WERI-Rb-1 (cell line): ENCODE results near the gene MFAP3.

Experiments used
- DNase-seq: peaks from one replicate; pipeline ENCODE4 v3.0.0-alpha.2; 2020
- H3K27ac ChIP-seq: fragments of 250-450 bp; sonication (Bioruptor Pico); 2 replicates; pipeline ENCODE4 v1.5.1; 2020; ENCODE audit warnings: mild to moderate bottlenecking, moderate library complexity
- H3K27me3 ChIP-seq: fragments of 250-450 bp; sonication (Bioruptor Pico); 2 replicates; pipeline ENCODE4 v1.5.1; 2021; ENCODE audit warnings: mild to moderate bottlenecking, low read depth, moderate library complexity; ENCODE audit not compliant: insufficient read depth, severe bottlenecking
- H3K36me3 ChIP-seq: fragments of 250-450 bp; sonication (Bioruptor Pico); 2 replicates; pipeline ENCODE4 v1.5.1; 2020; ENCODE audit warnings: mild to moderate bottlenecking, moderate library complexity
- H3K4me3 ChIP-seq: 2 replicates; pipeline ENCODE4 v1.5.1; 2011; ENCODE audit warnings: low read depth, mild to moderate bottlenecking, control low read depth, low read length
- H3K9me3 ChIP-seq: fragments of 250-450 bp; sonication (Bioruptor Pico); 2 replicates; pipeline ENCODE4 v1.5.1; 2021; ENCODE audit warnings: mild to moderate bottlenecking, moderate library complexity; ENCODE audit not compliant: severe bottlenecking
- TF ChIP-seq, protein P1 (sequence below): IDR thresholded peaks from 2 replicates; pipeline ENCODE4 v1.5.1; 2011; ENCODE audit warnings: low read depth, mild to moderate bottlenecking, control low read depth, inconsistent platforms, low read length

Gene MFAP3

DNA sequence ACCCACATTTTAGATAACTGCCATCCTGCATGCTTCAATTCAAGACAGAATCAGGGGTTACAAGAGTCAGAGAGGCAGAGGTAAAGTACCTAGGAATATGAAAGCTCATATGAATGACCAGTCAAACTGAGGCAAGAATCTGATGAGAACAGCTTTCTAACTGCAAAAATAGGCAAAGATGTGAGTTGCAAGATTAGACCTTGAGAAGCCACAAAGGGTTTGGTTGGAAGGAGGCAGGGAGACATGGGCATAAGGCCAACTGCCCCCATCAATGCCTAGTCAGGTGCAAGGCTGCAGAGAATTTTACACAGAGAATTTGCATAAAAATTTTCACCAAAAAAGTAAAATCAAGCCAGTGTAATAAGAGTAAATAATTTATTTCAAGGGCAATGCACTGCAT lies 12.8 kb upstream of the MFAP3 start:
- Histone ChIP-seq H3K4me3 (no peak overlapping the region), H3K27ac (no peak overlapping the region), H3K9me3 (no peaks in the 10 kb centered on the region), H3K36me3 (peaks cover 4% of the 10 kb centered on the region), H3K27me3 (no peaks in the 10 kb centered on the region)
- TF ChIP-seq, protein P1, sequence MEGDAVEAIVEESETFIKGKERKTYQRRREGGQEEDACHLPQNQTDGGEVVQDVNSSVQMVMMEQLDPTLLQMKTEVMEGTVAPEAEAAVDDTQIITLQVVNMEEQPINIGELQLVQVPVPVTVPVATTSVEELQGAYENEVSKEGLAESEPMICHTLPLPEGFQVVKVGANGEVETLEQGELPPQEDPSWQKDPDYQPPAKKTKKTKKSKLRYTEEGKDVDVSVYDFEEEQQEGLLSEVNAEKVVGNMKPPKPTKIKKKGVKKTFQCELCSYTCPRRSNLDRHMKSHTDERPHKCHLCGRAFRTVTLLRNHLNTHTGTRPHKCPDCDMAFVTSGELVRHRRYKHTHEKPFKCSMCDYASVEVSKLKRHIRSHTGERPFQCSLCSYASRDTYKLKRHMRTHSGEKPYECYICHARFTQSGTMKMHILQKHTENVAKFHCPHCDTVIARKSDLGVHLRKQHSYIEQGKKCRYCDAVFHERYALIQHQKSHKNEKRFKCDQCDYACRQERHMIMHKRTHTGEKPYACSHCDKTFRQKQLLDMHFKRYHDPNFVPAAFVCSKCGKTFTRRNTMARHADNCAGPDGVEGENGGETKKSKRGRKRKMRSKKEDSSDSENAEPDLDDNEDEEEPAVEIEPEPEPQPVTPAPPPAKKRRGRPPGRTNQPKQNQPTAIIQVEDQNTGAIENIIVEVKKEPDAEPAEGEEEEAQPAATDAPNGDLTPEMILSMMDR, result no peak
- DNase-seq, result no peak

DNA sequence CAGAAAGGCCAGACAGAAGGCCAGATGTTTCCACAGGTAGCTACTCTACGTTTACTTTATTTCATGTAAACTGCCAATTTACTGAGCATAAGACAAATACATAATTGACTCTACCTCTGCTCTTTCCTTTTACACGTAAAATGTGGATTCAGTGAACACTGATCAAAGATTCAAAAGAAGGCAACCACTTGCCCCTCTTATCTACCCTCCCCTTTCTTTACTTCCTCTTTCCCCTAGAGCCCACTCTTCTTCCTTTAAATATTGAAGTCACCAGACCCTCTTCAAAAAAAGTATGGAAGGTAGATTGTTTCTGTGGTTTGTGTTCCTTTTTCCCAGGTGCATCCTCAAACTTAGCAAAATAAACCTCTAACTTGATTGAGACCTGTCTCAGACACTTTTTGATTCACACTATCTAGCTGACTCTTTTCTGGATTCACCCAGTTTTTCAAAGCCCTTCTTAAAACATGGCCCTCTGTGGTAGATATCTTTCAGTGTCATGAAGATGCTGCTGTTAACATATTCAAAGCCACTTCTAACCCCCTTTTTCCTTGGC lies 6.8 kb upstream of the MFAP3 start:
- no peak overlapping the region for H3K4me3 ChIP-seq
- DNase-seq, result no peak
- no peaks in the 10 kb centered on the region for H3K27me3 ChIP-seq
- no peaks in the 10 kb centered on the region; the same call in none of the 2 replicates for H3K36me3 ChIP-seq
- TF ChIP-seq, protein P1, result no peak
- no peak overlapping the region for H3K27ac ChIP-seq
- no peaks in the 10 kb centered on the region for H3K9me3 ChIP-seq

DNA sequence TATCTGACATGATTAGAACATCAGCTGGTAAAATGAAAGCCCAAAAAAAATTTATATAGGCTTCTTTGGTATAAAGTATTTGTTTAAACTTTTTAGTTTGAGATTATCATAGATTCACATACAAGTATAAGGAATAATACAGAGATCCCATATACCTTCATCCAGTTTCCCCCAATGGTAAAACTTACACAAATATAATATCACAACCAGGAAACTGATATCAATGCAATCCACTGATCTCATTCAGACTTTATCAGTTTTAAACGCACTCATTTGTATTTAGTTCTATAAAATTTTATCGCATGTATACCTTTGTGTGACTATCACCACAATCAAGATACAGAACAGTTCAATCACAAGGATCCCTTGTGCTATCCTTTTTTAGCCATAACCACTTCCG lies 3.8 kb upstream of the MFAP3 start:
- no peak for DNase-seq
- no peaks in the 10 kb centered on the region for H3K9me3 ChIP-seq
- H3K4me3 ChIP-seq, result no peak overlapping the region
- no peaks in the 10 kb centered on the region; the same call in 1 of the 2 replicates for H3K36me3 ChIP-seq
- TF ChIP-seq, protein P1, result no peak
- H3K27me3 ChIP-seq, result no peaks in the 10 kb centered on the region
- no peak overlapping the region for H3K27ac ChIP-seq

DNA sequence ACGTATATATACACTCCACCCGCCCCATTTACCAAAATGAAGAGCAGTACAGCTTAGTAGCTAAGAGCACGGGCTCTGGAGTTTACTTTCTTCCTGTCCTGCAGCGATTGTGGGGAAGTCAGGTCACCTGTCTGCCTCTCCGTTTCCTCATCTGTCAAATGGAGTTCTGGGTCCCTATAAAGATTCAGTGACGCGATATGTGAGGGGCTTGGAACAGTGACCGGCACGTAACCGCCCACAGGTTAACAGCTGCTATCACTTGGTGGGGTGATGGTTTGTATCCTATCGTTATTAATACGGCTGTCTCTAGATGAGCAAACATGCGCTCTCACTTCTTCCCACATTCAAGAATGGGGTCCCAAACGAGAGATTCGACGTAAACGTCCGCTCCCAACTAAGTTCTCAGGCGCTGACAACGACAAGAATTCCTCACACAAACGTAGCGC lies 483 bp upstream of the MFAP3 start:
- TF ChIP-seq, protein P1, result no peak
- Histone ChIP-seq H3K9me3 (no peaks in the 10 kb centered on the region), H3K4me3 (peak overlapping the region; percentile 86), H3K27me3 (no peaks in the 10 kb centered on the region), H3K27ac (peak overlapping the region; percentile 80), H3K36me3 (no peaks in the 10 kb centered on the region; the same call in 1 of the 2 replicates)
- DNase-seq, result peak; percentile 25

DNA sequence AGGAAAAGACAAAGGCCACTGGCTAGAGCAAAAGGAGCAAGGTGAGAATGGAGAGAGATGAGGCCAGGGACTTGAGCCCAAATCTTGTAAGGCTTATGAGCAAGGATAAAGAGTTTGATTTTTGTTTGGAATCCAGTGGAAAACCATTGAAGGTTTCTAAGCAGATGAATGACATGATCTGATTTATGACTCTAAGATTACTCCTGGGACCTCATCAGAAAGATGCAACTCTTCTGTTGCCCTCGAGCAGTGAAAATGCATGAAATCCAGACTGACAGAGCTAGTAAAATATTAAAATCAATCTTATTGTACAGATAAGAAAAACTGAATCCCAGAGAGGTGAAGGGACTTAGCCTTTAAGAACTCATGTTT lies 677 bp downstream of the MFAP3 start:
- no peak for DNase-seq
- Histone ChIP-seq H3K9me3 (no peaks in the 10 kb centered on the region), H3K27ac (no peak overlapping the region), H3K36me3 (no peaks in the 10 kb centered on the region; the same call in 1 of the 2 replicates), H3K4me3 (peak overlapping the region; percentile 86), H3K27me3 (no peaks in the 10 kb centered on the region)
- TF ChIP-seq, protein P1, result no peak

DNA sequence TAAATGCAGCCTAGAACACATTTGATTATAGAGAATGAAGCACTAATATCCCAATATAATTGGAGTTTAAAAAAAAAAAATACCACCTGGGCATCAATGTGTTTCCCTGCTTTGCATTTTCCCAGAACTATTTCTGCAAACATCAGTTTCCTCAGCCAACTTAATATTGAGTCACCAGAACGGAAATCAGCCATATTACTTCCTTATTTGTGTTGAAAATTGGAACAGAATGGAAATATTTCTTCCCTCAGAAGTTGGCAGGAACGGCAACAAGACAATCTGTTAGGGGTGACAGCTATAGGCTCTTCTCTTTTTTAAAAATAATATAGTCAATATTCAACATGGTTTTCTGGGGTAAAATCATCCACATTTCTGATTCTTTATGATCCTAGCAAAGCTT lies 4.0 kb downstream of the MFAP3 start:
- Histone ChIP-seq H3K4me3 (no peak overlapping the region), H3K27ac (no peak overlapping the region), H3K27me3 (no peaks in the 10 kb centered on the region), H3K36me3 (no peaks in the 10 kb centered on the region; the same call in 1 of the 2 replicates), H3K9me3 (no peaks in the 10 kb centered on the region)
- TF ChIP-seq, protein P1, result no peak
- DNase-seq, result no peak
